ENCODE data around the gene B4GALT2.
A peak's percentile ranks its signal among the peaks of the same experiment; 100 is the strongest.

B4GALT2 gene, protein sequence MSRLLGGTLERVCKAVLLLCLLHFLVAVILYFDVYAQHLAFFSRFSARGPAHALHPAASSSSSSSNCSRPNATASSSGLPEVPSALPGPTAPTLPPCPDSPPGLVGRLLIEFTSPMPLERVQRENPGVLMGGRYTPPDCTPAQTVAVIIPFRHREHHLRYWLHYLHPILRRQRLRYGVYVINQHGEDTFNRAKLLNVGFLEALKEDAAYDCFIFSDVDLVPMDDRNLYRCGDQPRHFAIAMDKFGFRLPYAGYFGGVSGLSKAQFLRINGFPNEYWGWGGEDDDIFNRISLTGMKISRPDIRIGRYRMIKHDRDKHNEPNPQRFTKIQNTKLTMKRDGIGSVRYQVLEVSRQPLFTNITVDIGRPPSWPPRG

DNA sequence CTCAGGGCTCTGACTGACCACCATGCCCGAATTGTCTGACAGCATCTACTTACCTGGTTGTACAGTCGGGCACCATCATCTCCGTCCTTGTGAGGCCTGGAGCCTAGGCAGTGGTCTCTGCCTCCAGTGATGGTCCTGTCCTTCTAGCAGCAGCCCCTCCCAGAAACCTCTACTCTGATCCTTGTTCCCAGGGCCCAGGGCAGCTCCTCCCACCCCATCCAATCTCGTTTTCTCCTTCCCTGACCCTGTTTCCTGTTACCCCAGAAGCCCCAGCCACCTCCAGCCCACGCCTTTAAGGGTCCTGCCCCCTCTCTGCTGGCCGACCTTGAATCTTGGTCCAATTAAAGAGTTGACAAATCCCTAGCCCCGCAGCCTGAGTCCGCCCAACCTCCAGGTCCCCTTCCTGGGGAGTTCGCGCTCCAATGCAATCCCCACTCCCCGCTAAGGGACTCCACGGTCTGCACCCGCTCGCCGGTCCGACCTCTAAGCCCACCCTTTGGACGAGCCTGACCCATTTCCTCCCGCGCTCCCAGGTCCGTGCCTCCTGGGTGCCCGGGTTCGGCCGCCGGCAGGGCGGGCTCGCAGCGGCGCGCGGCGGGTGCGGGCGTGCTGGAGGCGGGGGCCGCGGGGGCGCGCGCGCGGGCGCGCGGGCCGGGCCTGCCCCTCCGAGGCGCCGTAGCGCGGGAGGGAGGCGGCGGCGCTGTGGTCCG is at the start of gene B4GALT2:
TSS of gene B4GALT2 (plus strand) at position 660 of the 710 bp plus-strand sequence. CDS start 1,951 bp downstream, outside the sequence.
- peak; percentile 87 for DNase-seq (ENCODE audit: low spot score)

DNA sequence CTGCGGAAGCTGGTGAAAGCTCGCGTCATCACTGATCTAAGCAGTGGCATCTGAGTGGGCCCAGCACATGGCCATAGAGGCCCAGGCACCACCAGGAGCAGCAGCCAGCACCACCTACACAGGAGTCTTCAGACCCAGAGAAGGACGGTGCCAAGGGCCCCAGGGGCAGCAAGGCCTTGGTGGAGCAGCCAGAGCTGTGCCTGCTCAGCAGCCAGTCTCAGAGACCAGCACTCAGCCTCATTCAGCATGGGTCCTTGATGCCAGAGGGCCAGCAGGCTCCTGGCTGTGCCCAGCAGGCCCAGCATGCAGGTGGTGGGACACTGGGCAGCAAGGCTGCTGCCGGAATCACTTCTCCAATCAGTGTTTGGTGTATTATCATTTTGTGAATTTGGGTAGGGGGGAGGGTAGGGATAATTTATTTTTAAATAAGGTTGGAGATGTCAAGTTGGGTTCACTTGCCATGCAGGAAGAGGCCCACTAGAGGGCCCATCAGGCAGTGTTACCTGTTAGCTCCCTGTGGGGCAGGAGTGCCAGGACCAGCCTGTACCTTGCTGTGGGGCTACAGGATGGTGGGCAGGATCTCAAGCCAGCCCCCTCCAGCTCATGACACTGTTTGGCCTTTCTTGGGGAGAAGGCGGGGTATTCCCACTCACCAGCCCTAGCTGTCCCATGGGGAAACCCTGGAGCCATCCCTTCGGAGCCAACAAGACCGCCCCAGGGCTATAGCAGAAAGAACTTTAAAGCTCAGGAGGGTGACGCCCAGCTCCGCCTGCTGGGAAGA is 48.7 kb upstream of the B4GALT2 start:
- DNase-seq (ENCODE audit: low spot score), result no peak

DNA sequence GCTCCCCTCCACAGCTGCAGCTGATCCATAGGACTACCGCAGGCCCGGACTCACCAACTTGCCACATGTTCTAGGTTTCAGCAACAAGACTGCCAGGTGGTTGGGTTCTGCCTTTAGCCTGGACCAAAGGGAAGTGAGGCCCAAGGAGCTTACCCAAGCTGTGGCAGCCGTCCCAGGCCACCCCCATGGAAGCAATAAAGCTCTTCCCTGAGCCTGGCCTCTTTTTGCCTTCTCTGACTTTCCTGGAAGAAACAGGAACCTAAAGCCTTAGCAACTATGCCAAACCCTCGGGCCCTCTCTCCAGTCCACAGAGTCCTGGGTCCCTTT is 48.1 kb upstream of the B4GALT2 start:
- no peak for DNase-seq (ENCODE audit: low spot score)

DNA sequence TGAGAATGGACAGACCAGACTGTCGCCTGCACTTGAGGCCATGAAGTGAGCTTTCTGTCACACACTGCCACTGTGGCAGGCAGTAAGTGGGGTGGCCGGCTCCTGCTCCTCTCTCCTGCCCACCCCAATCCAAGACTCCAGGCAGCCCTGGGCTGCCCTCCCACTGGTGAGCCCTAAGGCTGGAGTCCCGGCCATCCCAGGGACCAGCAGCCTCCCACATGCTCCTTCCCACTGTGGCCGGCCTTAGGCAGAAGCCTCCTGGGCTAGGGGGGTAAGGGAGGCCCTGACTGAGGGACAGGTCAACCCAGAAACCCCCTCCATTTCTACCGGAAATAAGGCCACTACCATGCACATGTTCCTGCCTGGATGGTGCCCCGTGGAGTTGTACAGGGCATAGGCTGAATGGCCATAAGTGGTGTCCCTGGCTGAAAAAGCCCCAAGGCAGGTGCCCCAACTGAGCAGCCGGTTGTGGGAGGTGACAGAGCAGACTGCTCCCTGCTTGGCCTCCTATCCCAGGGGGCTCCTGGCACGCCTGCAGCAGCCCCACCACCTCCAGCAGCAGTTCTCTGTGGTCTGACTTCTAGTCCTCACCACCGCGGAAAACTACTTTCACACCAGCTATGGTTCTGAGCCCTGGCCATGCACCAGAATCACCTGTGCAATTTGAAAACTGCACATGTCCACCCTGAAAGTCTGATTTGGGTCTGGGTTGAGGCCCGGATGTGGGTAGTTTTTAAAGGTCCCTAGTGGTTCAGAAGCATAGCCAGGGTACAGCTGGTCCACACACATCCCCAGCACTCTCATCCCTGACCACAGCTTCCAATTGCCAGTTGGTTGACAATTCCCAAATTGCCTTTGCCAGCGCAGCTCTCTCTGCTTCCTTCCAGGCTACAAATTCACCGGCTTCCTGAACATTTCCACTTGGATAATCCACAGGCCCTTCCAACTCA is 47.0 kb upstream of the B4GALT2 start:
- no peak for DNase-seq (ENCODE audit: low spot score)

DNA sequence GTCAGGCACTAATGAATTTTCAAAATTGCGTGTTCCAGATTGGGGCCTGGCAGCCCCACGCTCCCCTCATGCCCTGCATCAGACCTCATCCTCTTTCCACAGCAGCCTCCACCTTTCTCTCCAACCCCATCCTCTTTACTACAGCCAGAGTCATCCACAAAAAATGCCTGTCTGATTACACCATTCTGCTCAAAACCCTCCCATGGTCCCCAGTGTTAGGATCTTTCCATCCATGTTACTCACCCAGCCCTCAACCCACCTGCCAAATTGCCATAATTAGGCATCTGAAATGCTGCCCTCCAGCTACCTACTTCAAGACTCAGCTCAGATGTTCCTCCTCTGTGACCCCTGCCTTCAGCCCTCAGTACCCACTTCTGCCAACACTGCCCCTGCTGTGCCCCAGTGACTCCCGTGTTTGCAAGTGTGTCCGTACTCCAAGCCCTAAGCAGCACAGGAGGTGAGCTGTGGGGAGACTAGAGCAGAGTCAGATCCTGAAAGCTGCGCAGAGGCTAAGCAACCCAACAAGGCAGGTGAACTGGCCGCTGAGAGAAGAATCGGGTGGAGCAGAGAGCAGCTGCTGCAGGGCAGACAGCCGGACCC is 46.1 kb upstream of the B4GALT2 start:
- DNase-seq (ENCODE audit: low spot score), result peak; percentile 78

DNA sequence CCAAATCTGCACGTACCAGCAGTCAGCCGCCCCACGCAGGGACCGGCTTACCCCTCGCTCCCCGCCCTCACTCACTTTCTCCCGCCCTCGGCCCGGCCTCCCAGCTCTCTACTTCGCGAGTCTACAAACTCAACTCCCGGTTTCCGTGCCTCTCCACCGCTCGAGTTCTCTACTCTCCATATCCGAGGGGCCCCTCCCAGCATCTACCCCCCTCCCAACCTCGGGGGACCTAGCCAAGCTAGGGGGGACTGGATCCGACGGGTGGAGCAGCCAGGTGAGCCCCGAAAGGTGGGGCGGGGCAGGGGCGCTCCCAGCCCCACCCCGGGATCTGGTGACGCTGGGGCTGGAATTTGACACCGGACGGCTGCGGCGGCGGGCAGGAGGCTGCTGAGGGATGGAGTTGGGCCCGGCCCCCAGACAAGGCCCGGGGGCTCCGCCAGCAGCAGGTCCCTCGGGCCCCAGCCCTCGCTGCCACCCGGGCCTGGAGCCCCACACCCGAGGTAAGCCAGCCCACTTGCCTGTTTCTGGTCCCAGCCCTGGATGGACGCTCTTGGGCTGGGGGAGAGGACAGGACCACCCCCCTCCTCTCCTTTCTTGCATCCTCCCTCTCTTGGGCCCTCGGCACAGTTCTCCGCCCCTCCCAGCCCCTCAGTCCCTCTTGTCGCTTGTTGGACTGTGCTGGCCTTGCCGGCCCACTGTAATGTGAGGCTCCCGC is 45.5 kb upstream of the B4GALT2 start, which contains the start of gene ARTN:
TSS of gene ARTN (plus strand) at position 416 of the 715 bp plus-strand sequence. CDS start 1,856 bp downstream, outside the sequence.
- peak; percentile 51 for DNase-seq (ENCODE audit: low spot score)

DNA sequence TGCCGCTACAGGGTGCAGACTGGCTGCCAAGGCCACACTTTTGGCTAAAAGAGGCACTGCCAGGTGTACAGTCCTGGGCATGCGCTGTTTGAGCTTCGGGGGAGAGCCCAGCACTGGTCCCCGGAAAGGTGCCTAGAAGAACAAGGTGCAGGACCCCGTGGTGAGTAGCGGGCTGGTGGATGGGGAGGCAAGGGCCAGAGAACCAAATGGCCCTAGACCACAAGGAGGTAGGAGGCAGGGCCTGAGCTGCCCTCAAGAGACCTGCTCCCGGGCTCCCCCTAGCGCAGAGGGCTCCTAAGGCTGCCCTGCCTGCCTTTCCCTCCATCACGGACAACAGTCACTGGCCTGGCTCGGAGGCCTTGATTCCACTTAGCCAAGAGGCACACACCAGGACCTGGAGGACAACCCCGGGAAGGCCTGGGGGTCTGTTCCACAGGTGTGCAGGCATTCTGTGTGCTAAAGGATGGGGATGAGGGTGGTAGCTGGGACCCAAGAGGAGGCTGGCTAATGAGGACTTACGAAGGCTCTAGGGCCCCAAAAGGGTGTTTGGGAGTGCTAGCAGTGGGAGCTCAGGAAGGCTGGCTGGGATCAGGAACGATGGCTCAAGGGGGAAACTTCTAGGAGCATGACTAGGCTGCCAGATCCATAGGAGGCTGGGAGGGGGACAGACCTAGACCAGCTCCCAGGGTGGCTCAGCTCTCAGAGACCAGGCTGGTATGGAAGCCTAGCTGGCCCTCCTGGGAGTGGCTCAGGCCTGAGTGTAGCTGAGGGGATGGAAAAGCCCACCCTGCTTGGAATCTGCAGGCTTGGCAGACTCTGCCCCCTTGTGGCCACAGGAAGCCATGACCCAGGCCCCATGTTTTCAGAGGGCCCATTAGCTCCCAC is 44.7 kb upstream of the B4GALT2 start:
- peak; percentile 86 for DNase-seq (ENCODE audit: low spot score)

DNA sequence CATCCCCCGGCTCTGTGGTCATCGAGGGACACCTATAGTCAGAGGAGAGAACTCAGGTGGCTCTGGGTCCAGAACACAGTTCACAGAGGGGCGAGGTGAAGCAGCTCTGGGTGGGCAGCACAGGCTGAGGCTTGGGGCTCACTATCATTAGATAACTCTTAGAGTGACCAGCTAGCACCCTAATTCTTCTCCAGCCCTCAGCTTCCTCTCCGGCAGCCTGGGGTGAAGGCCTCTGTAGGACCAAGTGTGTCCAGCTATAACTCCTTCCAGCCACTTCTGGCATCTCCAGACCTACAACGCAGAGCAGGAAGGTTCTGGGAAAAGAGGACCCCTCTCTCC is 44.1 kb upstream of the B4GALT2 start:
- no peak for DNase-seq (ENCODE audit: low spot score)

DNA sequence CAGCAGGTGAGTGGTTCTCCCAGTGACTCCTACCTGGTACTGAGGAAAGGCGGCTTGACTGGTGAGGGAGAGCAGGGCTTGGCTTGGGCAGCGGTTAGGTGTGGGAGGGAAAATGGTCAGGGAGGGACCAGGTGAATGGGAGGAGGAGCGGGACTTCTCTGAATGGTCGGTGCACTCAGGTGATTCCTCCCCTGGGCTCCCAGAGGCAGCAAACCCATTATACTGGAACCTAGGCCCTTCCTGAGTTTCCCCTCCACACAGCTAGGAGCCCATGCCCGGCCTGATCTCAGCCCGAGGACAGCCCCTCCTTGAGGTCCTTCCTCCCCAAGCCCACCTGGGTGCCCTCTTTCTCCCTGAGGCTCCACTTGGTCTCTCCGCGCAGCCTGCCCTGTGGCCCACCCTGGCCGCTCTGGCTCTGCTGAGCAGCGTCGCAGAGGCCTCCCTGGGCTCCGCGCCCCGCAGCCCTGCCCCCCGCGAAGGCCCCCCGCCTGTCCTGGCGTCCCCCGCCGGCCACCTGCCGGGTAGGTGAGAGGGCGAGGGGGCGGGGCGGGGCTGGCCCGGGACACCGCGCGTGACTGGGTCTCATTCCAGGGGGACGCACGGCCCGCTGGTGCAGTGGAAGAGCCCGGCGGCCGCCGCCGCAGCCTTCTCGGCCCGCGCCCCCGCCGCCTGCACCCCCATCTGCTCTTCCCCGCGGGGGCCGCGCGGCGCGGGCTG is 43.1 kb upstream of the B4GALT2 start:
- DNase-seq (ENCODE audit: low spot score), result no peak

DNA sequence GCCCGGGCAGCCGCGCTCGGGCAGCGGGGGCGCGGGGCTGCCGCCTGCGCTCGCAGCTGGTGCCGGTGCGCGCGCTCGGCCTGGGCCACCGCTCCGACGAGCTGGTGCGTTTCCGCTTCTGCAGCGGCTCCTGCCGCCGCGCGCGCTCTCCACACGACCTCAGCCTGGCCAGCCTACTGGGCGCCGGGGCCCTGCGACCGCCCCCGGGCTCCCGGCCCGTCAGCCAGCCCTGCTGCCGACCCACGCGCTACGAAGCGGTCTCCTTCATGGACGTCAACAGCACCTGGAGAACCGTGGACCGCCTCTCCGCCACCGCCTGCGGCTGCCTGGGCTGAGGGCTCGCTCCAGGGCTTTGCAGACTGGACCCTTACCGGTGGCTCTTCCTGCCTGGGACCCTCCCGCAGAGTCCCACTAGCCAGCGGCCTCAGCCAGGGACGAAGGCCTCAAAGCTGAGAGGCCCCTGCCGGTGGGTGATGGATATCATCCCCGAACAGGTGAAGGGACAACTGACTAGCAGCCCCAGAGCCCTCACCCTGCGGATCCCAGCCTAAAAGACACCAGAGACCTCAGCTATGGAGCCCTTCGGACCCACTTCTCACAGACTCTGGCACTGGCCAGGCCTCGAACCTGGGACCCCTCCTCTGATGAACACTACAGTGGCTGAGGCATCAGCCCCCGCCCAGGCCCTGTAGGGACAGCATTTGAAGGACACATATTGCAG is 42.4 kb upstream of the B4GALT2 start:
- no peak for DNase-seq (ENCODE audit: low spot score)

DNA sequence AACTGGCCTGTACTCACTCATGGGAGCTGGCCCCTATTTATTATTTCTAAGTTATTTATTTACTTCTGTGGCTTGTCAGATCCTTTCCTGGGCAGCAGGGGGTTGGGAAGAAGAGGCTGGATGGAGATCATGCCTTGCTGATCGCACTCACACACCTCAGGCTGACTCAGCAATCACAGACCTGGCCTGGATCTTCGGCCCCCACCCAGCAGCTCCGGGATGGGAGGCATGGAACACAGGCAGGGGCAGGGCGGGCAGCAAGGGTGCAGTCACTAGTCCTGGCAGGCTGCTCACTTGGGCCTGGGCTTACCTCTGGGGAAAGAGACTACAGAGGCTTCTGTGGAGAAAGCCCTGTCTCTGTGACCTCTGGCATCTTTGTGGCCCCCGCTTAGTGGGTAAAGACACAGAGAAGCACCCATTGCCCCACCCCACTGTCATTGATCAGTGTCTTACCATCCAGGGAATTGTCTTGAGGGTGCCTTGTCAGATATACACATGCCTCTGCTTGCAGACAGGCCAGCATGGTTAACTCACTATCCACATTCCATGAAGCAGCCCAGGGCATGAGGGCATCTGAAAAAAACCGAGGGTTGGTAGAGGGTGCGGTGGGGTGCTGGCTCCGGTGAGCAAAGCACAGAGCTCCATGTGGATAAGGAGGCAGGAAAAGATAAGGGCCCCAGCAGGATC is 41.7 kb upstream of the B4GALT2 start:
- DNase-seq (ENCODE audit: low spot score), result no peak

DNA sequence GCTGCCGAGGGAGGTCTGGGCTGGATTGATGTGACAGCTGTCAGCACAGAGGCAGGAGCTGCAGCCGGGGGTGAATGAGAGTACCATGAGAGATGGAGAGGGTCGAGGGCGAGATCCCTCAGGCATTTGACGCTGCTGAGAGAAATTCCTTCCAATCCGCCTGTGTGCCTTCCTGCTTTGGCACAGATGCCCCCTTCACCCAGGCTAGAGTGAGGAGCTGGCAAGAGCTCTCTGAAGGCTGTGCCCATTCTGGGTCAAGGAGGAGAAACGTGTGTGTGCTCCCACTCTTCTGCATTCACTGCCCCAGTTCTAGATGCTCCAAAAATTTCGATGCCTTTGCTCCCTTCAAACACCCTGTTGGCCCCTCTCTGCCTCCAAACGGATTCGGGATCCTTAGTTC is 40.6 kb upstream of the B4GALT2 start:
- DNase-seq (ENCODE audit: low spot score), result no peak

DNA sequence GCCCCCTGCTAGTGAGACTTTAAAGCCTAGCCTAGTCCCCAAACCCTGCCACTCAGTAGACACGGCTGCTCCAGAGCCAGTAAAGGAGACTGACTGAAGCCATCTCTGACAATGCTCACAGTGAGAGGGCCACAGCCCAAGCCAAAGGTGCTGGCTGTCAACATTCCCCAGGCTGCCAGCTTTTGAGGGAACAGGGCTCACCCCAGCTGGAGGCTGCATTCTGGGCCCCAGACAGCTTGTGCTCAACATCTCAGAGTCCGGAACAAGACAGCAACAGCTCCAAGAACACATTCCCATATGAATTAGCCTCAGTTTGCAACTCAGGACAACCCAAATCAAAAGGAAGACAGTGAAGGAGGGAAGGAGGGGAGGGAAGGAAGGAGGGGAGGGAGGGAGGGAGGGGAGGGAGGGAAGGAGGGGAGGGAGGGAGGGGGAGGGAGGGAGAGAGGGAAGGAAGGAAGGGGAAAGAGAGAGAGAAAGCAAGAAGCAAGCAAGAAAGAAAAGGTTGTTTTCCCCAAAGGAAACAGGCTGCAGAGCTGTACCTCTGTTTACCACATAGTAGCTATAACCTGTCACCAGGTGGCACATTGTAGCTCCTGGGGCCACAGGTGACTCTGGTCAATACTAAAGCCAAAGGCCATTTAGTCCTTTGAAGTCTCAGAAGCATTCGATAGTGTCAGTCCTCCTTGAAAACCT is 40.0 kb upstream of the B4GALT2 start:
- DNase-seq (ENCODE audit: low spot score), result no peak

DNA sequence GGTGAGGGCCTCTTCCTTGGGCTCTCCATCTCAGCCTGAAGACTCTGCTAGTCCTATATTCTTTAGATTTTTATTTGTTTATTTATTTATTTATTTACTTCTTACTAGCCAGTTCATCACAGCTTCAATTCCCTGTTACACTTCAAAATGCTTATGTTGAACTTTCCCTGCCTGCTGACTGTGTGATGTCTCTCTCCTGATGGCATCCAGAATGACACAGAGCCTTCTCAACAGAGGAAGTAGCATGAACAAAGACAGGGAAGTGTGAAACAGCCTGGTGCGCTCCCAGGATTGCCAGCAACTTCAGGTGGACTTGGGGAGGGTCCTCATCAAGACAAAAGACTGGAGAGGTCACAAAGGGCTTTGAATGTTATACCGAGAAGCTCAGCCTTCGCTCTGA is 36.6 kb upstream of the B4GALT2 start:
- DNase-seq (ENCODE audit: low spot score), result no peak

DNA sequence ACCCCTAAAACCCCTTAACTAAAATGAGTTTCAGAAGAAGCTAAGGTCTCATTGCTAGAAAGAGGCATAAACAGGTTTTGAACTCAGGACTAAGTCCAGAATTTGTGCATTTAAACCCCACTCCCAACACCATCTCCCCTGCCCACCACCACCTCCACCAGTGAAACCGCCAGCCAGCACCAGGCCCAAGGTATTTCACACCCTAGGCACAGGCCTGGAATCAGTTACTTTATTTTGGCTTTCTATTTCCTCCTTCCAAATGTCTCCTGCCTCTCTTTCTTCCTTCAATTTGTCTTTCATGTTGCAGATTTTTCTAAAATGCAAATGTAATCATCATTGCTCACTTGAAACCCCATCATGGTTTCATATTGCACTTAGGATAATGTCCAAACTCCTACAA is 34.1 kb upstream of the B4GALT2 start:
- DNase-seq (ENCODE audit: low spot score), result no peak

DNA sequence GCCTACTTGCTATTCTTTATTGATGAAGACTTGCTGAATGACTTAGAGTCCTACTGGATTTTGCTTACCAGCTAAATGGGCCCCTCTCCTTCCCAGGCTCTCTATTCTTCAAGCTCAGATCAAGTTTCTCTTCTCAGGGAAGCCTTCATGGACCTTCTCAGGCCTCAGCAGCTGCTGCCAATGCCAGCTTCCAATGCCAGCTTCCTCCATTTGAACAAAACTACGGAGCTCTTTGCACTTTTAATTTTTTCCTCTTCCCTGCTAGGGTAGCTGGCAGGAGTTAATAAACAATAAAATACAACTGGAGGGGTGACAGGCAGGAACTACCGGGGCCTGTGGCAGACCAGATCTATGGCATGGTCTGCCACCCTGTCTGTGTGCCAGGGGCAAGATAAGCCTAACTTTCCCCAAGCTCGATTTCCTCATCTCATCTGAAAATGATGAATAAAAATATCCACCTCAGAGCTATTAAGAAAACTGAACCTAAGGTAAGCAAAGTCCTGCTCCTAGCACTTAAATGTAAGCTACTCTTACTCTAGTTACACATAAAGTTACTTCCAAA is 33.3 kb upstream of the B4GALT2 start:
- no peak for DNase-seq (ENCODE audit: low spot score)

All from hepatic stellate cell (primary cell).